GM12872 (cell line): ENCODE measurements around the gene CHD5.

Experiments used
- TF ChIP-seq, protein P1 (sequence below): IDR thresholded peaks from 3 replicates; pipeline ENCODE4 v1.5.1; 2011; ENCODE audit warnings: low read depth, mild to moderate bottlenecking, low read length, moderate library complexity; ENCODE audit not compliant: insufficient read depth

Gene CHD5

DNA sequence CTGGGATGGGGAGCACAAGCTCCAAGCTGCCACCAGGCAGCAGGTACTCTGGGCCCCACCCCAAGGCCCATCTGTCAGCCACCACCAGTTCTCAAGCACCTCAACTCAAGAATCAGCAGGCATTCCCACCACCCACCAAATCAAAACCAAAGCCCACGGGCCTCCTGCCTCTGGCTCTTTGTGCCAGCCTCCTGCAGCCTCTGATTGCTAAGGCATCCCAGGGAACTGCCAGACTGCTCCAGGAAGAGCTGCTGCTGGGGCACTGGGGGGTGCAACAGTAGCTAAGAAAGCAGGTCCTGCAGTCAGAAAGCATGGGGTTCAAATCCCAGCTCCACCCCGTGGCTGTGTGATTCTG is 34.7 kb downstream of the CHD5 start:
- TF ChIP-seq, protein P1, sequence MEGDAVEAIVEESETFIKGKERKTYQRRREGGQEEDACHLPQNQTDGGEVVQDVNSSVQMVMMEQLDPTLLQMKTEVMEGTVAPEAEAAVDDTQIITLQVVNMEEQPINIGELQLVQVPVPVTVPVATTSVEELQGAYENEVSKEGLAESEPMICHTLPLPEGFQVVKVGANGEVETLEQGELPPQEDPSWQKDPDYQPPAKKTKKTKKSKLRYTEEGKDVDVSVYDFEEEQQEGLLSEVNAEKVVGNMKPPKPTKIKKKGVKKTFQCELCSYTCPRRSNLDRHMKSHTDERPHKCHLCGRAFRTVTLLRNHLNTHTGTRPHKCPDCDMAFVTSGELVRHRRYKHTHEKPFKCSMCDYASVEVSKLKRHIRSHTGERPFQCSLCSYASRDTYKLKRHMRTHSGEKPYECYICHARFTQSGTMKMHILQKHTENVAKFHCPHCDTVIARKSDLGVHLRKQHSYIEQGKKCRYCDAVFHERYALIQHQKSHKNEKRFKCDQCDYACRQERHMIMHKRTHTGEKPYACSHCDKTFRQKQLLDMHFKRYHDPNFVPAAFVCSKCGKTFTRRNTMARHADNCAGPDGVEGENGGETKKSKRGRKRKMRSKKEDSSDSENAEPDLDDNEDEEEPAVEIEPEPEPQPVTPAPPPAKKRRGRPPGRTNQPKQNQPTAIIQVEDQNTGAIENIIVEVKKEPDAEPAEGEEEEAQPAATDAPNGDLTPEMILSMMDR, result no peak

- TF ChIP-seq, protein P1, result no peak
Measured at GRCh38 chr1:6144647-6145395, 35.3 kb downstream of the CHD5 start.

DNA sequence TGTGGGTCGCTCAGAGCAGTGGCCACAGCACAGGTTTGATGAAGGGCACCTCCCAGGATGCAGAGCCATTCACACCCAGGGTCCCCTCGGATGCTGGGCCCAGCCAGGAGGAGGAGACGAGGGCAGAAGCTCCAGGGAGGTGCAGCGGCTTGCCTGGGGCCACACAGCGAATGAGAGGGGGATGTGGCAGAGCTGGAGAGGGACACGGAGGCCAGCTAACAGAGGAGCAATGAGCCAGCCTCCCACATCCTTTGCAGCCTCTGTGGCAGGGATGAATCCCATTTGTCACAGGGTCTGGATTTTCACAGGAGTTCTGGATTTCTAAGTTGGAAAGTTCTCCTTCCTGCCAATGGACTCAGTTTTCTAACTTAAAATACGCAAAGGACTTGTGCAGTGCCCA is 35.9 kb downstream of the CHD5 start:
- TF ChIP-seq, protein P1, result no peak

GRCh38 chr1:6143395-6143794 is 36.7 kb downstream of the CHD5 start:
- TF ChIP-seq, protein P1, result no peak

GRCh38 chr1:6142734-6143133 is 37.4 kb downstream of the CHD5 start:
- TF ChIP-seq, protein P1, result no peak

GRCh38 chr1:6142036-6142621 is 38.0 kb downstream of the CHD5 start:
- TF ChIP-seq, protein P1, result no peak

DNA sequence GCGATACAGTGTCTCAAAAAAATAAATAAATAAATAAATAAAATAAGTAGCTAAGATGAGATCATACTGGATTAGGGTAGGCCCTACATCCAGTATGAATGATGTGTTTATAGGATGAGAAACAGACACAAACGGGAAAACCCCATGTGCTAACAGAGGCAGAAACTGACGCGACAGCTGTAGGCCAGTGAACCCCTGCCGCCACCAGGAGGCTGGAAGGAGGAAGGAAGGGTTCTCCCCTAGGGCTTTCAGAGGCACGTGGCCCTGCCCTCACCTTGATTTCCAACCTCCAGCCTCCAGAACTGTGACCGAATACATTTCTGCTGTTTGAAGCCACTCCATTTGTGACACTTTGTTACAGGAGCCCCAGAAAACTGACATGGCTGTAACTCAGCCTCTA is 38.5 kb downstream of the CHD5 start:
- TF ChIP-seq, protein P1, result peak; percentile 49; the same call in 2 of the 3 replicates
